H1 (cell line): ENCODE measurements around the gene VPS18. TPM values are rescaled to one million over a fixed set of nuclear protein-coding genes. Genes with fewer than 3 reads are reported as not detected.
A peak's percentile ranks its signal among the peaks of the same experiment; 100 is the strongest.

Source experiments
- CTCF ChIA-PET: fragments of 300-600 bp; sonication (Branson Sonifier 250); formaldehyde crosslinking; loops from one replicate; lab custom pipeline; 2021; ENCODE audit not compliant: partially characterized antibody; lab: Charles Lee
- POLR2A ChIA-PET: fragments of 300-600 bp; sonication (Branson Sonifier 250); formaldehyde crosslinking; loops from one replicate; lab custom pipeline; 2021; ENCODE audit warnings: inconsistent platforms; ENCODE audit not compliant: partially characterized antibody; lab: Charles Lee
- DNase-seq, 2 experiments: peaks; one replicate each; pipeline versions ENCODE4 v3.0.0 to v3.0.0-alpha.2; 2010 to 2022; ENCODE audit warnings: low spot score in 2 of 2, low read depth in 1 of 2, mixed read lengths in 1 of 2
- FAIRE-seq: peaks from 2 replicates; lab custom pipeline; 2011; peaks lifted over from hg19 to GRCh38; lab: Jason Lieb, UNC
- H2AFZ ChIP-seq: 2 replicates; pipeline ENCODE4 v1.8.1; 2012; ENCODE audit warnings: low read length, inconsistent platforms
- H2AK5ac ChIP-seq: 2 replicates; pipeline ENCODE4 v1.6.1; 2013; ENCODE audit warnings: low read depth, low read length
- H2BK120ac ChIP-seq: replicated peaks from 2 replicates; pipeline ENCODE3; 2013; ENCODE audit warnings: low read depth, low read length, inconsistent platforms
- H2BK12ac ChIP-seq: 2 replicates; pipeline ENCODE4 v1.6.1; 2013; ENCODE audit warnings: low read depth, low read length
- H2BK15ac ChIP-seq: 2 replicates; pipeline ENCODE4 v1.6.1; 2013; ENCODE audit warnings: low read length
- H2BK20ac ChIP-seq: 2 replicates; pipeline ENCODE4 v1.6.1; 2013; ENCODE audit warnings: low read length
- H2BK5ac ChIP-seq: 2 replicates; pipeline ENCODE4 v1.6.1; 2013; ENCODE audit warnings: low read depth, low read length
- H3K14ac ChIP-seq: 2 replicates; pipeline ENCODE4 v1.6.1; 2013; ENCODE audit warnings: inconsistent platforms; ENCODE audit not compliant: insufficient read length
- H3K18ac ChIP-seq: 2 replicates; pipeline ENCODE4 v1.6.1; 2013; ENCODE audit warnings: low read length; ENCODE audit errors: extremely low read depth
- H3K23ac ChIP-seq: 2 replicates; pipeline ENCODE4 v1.6.1; 2013; ENCODE audit warnings: inconsistent platforms; ENCODE audit not compliant: insufficient read length
- H3K23me2 ChIP-seq: 2 replicates; pipeline ENCODE4 v1.6.1; 2013; ENCODE audit warnings: low read depth, low read length
- H3K27ac ChIP-seq: 2 replicates; pipeline ENCODE4 v1.6.1; 2011; ENCODE audit warnings: low read depth, low read length, inconsistent platforms
- H3K27me3 ChIP-seq, 4 experiments: replicated peaks in 1 of 4; 1 replicate in 1 of 4; 2 replicates in 3 of 4; pipeline versions ENCODE4 v1.6.1 to v1.8.1; 2011 to 2013; ENCODE audit warnings: low read length in 3 of 4, mild to moderate bottlenecking in 3 of 4, inconsistent platforms in 2 of 4, mixed read lengths in 2 of 4, moderate library complexity in 1 of 4; ENCODE audit not compliant: control insufficient read depth in 3 of 4, insufficient read depth in 3 of 4; ENCODE audit errors: extremely low read depth in 1 of 4
- H3K36me3 ChIP-seq, 4 experiments: 2 replicates each; pipeline versions ENCODE4 v1.6.1 to v1.8.1; 2011 to 2013; ENCODE audit warnings: mild to moderate bottlenecking in 4 of 4, low read length in 3 of 4, moderate library complexity in 2 of 4, control low read depth in 1 of 4, inconsistent platforms in 1 of 4; ENCODE audit not compliant: insufficient read depth in 4 of 4, control insufficient read depth in 2 of 4
- H3K4ac ChIP-seq: replicated peaks from 2 replicates; pipeline ENCODE3; 2013; ENCODE audit warnings: low read length, low read depth, mixed read lengths, inconsistent platforms; ENCODE audit not compliant: insufficient read length
- H3K4me1 ChIP-seq, 4 experiments: replicated peaks in 1 of 4; 1 replicate in 1 of 4; 2 replicates in 3 of 4; pipeline versions ENCODE4 v1.6.1 to v1.8.1; 2011 to 2013; ENCODE audit warnings: low read length in 3 of 4, inconsistent platforms in 2 of 4, mixed read lengths in 1 of 4; ENCODE audit not compliant: insufficient read depth in 4 of 4, control insufficient read depth in 3 of 4
- H3K4me2 ChIP-seq, 2 experiments: 2 replicates each; pipeline versions ENCODE4 v1.6.1 to v1.8.1; 2011 to 2013; ENCODE audit warnings: low read depth in 2 of 2, low read length in 2 of 2, control low read depth in 1 of 2, inconsistent platforms in 1 of 2, mild to moderate bottlenecking in 1 of 2; ENCODE audit not compliant: insufficient read depth in 1 of 2
- H3K4me3 ChIP-seq, 4 experiments: fragments of 200-600, 300-600 bp in 1 of 4; sonication (generic), shearing (Covaris generic), sonication (Bioruptor Twin) in 1 of 4; 2 replicates each; pipeline versions ENCODE4 v1.5.1 to v1.8.1; 2011 to 2016; ENCODE audit warnings: low read length in 4 of 4, low read depth in 3 of 4, control low read depth in 2 of 4, inconsistent platforms in 2 of 4, mild to moderate bottlenecking in 2 of 4, mixed read lengths in 1 of 4, moderate library complexity in 1 of 4; ENCODE audit not compliant: insufficient read depth in 2 of 4; ENCODE audit errors: extremely low read depth in 1 of 4
- H3K56ac ChIP-seq: replicated peaks from 2 replicates; pipeline ENCODE3; 2013; ENCODE audit warnings: low read depth, mild to moderate bottlenecking, mixed read lengths, low read length, inconsistent platforms; ENCODE audit not compliant: insufficient read length
- H3K79me1 ChIP-seq: 2 replicates; pipeline ENCODE4 v1.6.1; 2013; ENCODE audit warnings: low read depth, low read length, control low read depth
- H3K79me2 ChIP-seq, 2 experiments: 2 replicates each; pipeline versions ENCODE4 v1.6.1 to v1.8.1; 2012 to 2013; ENCODE audit warnings: low read length in 2 of 2, mild to moderate bottlenecking in 2 of 2, inconsistent platforms in 1 of 2; ENCODE audit not compliant: insufficient read depth in 2 of 2, control insufficient read depth in 1 of 2
- H3K9ac ChIP-seq, 4 experiments: replicated peaks in 1 of 4; 1 replicate in 1 of 4; 2 replicates in 3 of 4; pipeline versions ENCODE4 v1.6.1 to v1.8.1; 2011 to 2013; ENCODE audit warnings: low read depth in 3 of 4, low read length in 3 of 4, control low read depth in 2 of 4, mild to moderate bottlenecking in 2 of 4, moderate library complexity in 2 of 4, inconsistent platforms in 1 of 4; ENCODE audit errors: extremely low read depth in 1 of 4
- H3K9me3 ChIP-seq, 2 experiments: 2 replicates each; pipeline versions ENCODE4 v1.6.1 to v1.8.1; 2012 to 2013; ENCODE audit warnings: mild to moderate bottlenecking in 2 of 2, moderate library complexity in 2 of 2, control low read depth in 1 of 2, inconsistent platforms in 1 of 2, low read depth in 1 of 2, low read length in 1 of 2, mixed read lengths in 1 of 2; ENCODE audit not compliant: insufficient read depth in 2 of 2
- H4K20me1 ChIP-seq, 2 experiments: replicated peaks in 1 of 2; 2 replicates each; pipeline versions ENCODE3 to v1.8.1; 2011 to 2013; ENCODE audit warnings: inconsistent platforms in 2 of 2, low read length in 2 of 2, mild to moderate bottlenecking in 1 of 2; ENCODE audit not compliant: insufficient read depth in 2 of 2, control insufficient read depth in 1 of 2
- H4K5ac ChIP-seq: 2 replicates; pipeline ENCODE4 v1.6.1; 2013; ENCODE audit warnings: low read length, low read depth, mixed read lengths, inconsistent platforms; ENCODE audit not compliant: insufficient read length
- H4K8ac ChIP-seq: 2 replicates; pipeline ENCODE4 v1.8.0; 2013; ENCODE audit warnings: mild to moderate bottlenecking, moderate library complexity, low read length, inconsistent platforms; ENCODE audit not compliant: insufficient read depth; ENCODE audit errors: extremely low read depth
- H4K91ac ChIP-seq: replicated peaks from 2 replicates; pipeline ENCODE3; 2013; ENCODE audit warnings: low read length, mixed read lengths, inconsistent platforms; ENCODE audit not compliant: insufficient read length
- ASH2L ChIP-seq: fragments of 200-600, 300-600 bp; sonication (generic); IDR thresholded peaks from one replicate; pipeline ENCODE4 v1.7.1; 2017; ENCODE audit warnings: low read length
- CHD1 ChIP-seq: IDR thresholded peaks from 2 replicates; pipeline ENCODE4 v1.6.1; 2012; ENCODE audit warnings: low read depth, low read length, improper control_type of control experiment
- EGR1 ChIP-seq: IDR thresholded peaks from 2 replicates; pipeline ENCODE4 v1.6.1; 2011; ENCODE audit warnings: low read depth, low read length, borderline replicate concordance
- JUND ChIP-seq: IDR thresholded peaks from 2 replicates; pipeline ENCODE4 v1.6.1; 2011; ENCODE audit warnings: mild to moderate bottlenecking, improper control_type of control experiment, low read length
- SUZ12 ChIP-seq: fragments of 200-600 bp; sonication (generic); IDR thresholded peaks from 2 replicates; pipeline ENCODE4 v1.6.1; 2012; ENCODE audit warnings: mild to moderate bottlenecking, inconsistent platforms, low read length, moderate library complexity, mixed read lengths
- TAF1 ChIP-seq: IDR thresholded peaks from 2 replicates; pipeline ENCODE4 v1.6.1; 2011; ENCODE audit warnings: mild to moderate bottlenecking, low read depth, low read length
- TAF7 ChIP-seq: optimal IDR thresholded peaks from 2 replicates; pipeline ENCODE3; 2011; ENCODE audit warnings: low read depth, mild to moderate bottlenecking, inconsistent platforms, low read length, moderate library complexity, borderline replicate concordance
- WGBS, 2 experiments: shearing (Covaris generic) in 1 of 2; methylation state at CpG; one replicate each; pipeline versions ENCODE4 v1.1.6 to v1.1.7; 2013 to 2015; ENCODE audit warnings: low lambda C conversion rate in 2 of 2, mixed read lengths in 2 of 2, inconsistent platforms in 1 of 2, low coverage in 1 of 2, missing lambda C conversion rate in 1 of 2; ENCODE audit not compliant: insufficient replicate concordance in 2 of 2, insufficient coverage in 1 of 2, insufficient read length in 1 of 2; ENCODE audit errors: extremely low coverage in 1 of 2, missing lambda C conversion rate in 1 of 2; 5-methylcytosine and 5-hydroxymethylcytosine counted together
- polyA plus RNA-seq, 7 experiments: library from polyadenylated mRNA; depleted of rRNA in 3 of 7; stranded (reverse) in 5 of 7; unstranded in 2 of 7; fragments of >200 nt in 5 of 7; fragments of 200-250 nt in 2 of 7; gene quantifications; 1 replicate in 5 of 7; 2 replicates in 1 of 7; 4 replicates in 1 of 7; pipeline versions ENCODE4 v1.2.1 to v1.2.3, GENCODE V29; 2011 to 2013; ENCODE audit warnings: missing spikeins in 2 of 7, mixed read lengths in 2 of 7
- total RNA-seq: library from RNA; stranded (reverse); fragmentation: NEBNext Ultra II Directional; extraction: Animal tissue kit (Norgen Biotek cat#: 25700); gene quantifications from 2 replicates; pipeline ENCODE4 v1.2.1, GENCODE V29; 2021
- TF ChIP-seq, protein P1 (sequence below): IDR thresholded peaks from 2 replicates; pipeline ENCODE4 v1.6.1; 2012; ENCODE audit warnings: inconsistent platforms

Gene VPS18
- total and polyA plus RNA-seq, 2 of the 8 experiments (the other 6 are each of a cell fraction or from before 2014, with no cell fraction given): 28.9 to 32.7 TPM

DNA sequence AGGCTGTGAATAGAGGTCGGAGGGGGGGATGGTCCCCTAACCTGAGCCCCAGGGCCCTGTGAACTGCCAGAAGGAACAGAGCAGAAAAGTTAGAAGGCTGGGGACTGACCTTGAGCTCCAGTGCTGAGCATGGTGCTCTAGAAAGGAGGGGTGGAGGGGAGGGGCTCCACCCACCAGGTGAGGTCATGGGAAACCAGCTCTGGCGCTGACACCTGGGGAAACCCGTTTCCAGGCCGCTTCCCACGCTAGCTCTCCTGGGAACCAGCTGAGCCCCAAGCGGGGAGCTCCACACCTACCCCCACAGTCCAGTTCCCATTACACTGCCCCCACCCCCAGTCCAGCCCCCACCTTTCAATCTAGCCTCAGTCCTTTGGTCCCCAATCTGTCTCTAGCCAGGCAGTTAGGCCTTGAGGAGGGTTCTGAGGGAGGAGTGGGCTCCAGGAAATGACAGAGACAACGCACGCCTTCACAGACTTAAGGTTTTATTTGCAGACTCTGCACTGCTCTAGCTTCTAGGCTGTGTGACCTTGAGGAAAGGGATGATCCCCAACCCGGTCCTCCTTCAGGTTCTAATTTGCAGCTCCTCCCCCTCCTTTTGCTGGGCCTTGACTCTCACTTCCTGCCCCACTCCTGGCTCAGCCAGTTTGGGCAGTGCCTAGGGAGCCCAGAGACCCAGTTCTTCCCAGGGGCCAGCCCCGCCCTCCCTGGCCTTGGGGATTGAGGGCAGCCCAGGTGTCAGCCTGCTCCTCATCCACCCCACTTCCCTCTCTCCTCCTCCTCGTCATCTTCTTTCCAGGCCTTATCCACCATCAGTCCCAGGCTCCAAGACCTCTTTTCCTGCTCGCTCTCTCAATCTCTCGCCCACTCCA lies 22.3 kb upstream of the VPS18 start:
- H3K23me2 ChIP-seq: no peaks in the 10 kb centered on the region
- no peak overlapping the region for H3K27ac ChIP-seq
- no peak overlapping the region for H3K23ac ChIP-seq
- no peak overlapping the region for H4K5ac ChIP-seq
- peak overlapping the region; percentile 81; the same call in 1 of the 2 replicates for H2BK15ac ChIP-seq
- H3K18ac ChIP-seq: peak overlapping the region; percentile 63; the same call in 1 of the 2 replicates
- H3K9me3 ChIP-seq: no peaks in the 10 kb centered on the region
- WGBS, 2 experiments: 61 to 100% methylated on average over 2 to 13 of the region's 13 CpGs
- no peaks in the 10 kb centered on the region for H3K36me3 ChIP-seq
- H2BK20ac ChIP-seq: no peak overlapping the region
- H3K56ac ChIP-seq: no peak overlapping the region
- H3K79me2 ChIP-seq: no peaks in the 10 kb centered on the region
- H2AK5ac ChIP-seq: peak overlapping the region; percentile 90; the same call in 1 of the 2 replicates
- no peaks in the 10 kb centered on the region for H4K20me1 ChIP-seq
- DNase-seq: no peak
- no peak overlapping the region for H3K14ac ChIP-seq
- CTCF ChIA-PET: interaction anchor here (0.6 to 7.8 kb wide), 16 partner anchors 9 to 884 kb away, joined by 3 to 51 read pairs (median 4); partner anchors contain the start of genes GCHFR and VPS18
- 0 out of 8 replicates have a peak overlapping the region, but pooled peaks of 1 of the 4 experiments have one; percentile 8 for H3K4me3 ChIP-seq
- no peaks in the 10 kb centered on the region for H3K79me1 ChIP-seq
- H3K4ac ChIP-seq: no peak overlapping the region
- no peak overlapping the region for H4K91ac ChIP-seq
- H3K4me1 ChIP-seq: peaks cover 0 to 18% (median 12%) of the 10 kb centered on the region in 4 experiments; a peak in 6 of 7 replicates
- no peak overlapping the region for H4K8ac ChIP-seq
- peak overlapping the region; percentile 3; the same call in 1 of the 2 replicates for H2BK5ac ChIP-seq
- H2AFZ ChIP-seq: no peak overlapping the region
- no peak overlapping the region for H3K9ac ChIP-seq
- peak overlapping the region; percentile 15 to 43; a peak in 2 of 4 replicates for H3K4me2 ChIP-seq
- H2BK12ac ChIP-seq: peak overlapping the region; percentile 68; the same call in 1 of the 2 replicates
- 0 out of 7 replicates have a peak, but pooled peaks cover 0 to 2% (median 0%) of the 10 kb centered on the region in 4 experiments for H3K27me3 ChIP-seq
- H2BK120ac ChIP-seq: no peak overlapping the region
- FAIRE-seq: no peak
- POLR2A ChIA-PET: interaction anchor here (1.0 to 3.4 kb wide), 12 partner anchors 9 to 177 kb away, joined by 3 to 10 read pairs (median 6); partner anchors contain the start of genes CHAC1, RAD51, SPINT1 and VPS18
- TF ChIP-seq ASH2L (peak; percentile 22), SUZ12 (no peak), CHD1 (no peak), TAF7 (no peak), JUND (peak; percentile 64; the same call in 1 of the 2 replicates), EGR1 (no peak), TAF1 (no peak)
- TF ChIP-seq, protein P1, sequence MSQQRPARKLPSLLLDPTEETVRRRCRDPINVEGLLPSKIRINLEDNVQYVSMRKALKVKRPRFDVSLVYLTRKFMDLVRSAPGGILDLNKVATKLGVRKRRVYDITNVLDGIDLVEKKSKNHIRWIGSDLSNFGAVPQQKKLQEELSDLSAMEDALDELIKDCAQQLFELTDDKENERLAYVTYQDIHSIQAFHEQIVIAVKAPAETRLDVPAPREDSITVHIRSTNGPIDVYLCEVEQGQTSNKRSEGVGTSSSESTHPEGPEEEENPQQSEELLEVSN: no peak
